EL (cell line): Measurements from ENCODE around the gene PTPRN2.

Experiments
- DNase-seq: peaks from one replicate; pipeline ENCODE4 v3.0.0-alpha.2; 2016

The PTPRN2 gene

GRCh38 chr7:158101821-158102450, 485.7 kb downstream of the PTPRN2 start:
- no peak for DNase-seq

GRCh38 chr7:158098125-158099030, 489.2 kb downstream of the PTPRN2 start:
- DNase-seq, result no peak

DNA sequence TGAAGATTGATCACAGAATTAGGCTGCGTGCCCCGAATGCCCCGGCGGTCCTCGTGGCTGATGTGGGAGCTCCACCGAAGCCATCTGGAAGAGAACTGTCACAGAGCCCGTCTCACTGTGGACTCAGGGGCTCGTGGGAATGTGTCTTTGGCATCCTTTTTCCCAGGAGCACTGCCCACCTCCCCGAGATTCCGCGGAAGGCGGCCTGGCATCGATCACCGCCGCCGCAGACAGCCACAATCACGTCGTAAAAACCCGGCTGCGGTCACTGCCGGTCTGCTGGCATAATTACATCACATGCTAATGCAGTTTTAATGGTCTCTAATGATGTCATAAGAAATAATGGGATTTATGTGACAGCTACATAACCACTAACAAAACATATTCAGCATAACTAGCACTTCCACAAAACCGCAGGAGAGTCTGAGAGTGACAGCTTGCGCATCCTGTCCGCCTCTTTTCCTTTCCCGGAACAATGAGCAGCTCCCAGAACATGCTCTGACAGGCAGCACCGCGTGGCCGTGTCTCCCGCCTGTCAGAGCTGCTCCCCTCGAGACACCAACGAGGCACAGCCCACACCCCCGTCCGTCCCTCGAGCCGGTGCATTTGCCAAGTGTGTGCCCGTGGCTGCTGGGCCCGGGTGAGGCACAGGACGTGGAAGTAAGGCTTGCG, 490.0 kb downstream of the PTPRN2 start:
- no peak for DNase-seq

GRCh38 chr7:158097106-158097452, 490.5 kb downstream of the PTPRN2 start:
- DNase-seq, result no peak

GRCh38 chr7:158096582-158096981, 491.0 kb downstream of the PTPRN2 start:
- no peak for DNase-seq

DNA sequence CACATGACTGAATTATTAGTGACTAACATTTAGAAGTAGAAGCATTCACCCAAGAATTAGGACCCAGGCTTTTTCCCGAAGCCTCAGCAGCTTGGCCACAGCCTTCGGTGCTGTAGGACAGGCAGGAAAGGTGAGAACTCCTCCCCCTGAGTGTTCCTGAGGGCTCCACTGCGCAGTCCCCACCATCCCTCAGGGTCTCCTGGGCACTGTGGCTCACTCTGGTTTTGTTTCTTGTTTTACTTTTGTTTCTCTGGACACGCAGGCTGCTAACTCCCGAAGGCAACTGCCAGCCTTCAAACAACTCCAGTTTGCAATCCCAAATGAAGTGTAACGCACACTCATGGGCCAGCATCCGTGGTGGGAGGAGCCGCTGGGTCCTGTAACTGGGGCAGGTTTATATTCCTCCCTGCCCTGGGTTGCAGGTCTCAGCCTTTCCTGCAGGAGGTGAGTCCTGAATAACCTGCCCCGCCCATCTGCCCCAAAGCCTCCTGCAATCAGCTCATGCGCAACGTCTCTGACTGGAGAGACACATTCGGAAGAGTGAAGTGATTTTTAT, 492.9 kb downstream of the PTPRN2 start:
- DNase-seq, result no peak

DNA sequence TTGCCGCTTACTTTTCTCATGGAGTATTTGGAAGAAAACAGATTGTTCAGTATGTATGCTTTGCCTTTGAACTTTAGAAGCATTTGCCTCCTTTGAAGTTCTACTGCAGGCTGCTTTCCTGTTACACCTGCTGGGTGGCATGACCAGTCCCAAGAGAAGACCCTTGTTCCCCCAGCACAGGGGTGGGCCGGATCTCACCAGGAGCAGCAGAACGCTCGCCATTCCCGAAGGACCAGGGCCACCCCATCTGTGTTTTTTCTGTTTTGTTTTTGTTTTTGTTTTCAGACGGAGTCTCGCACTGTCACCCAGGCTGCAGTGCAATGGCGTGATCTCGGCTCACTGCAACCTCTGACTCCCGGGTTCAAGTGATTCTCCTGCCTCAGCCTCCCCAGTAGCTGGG, 493.6 kb downstream of the PTPRN2 start:
- no peak for DNase-seq

- no peak for DNase-seq
Measured at GRCh38 chr7:158093156-158093796, 494.3 kb downstream of the PTPRN2 start.

DNA sequence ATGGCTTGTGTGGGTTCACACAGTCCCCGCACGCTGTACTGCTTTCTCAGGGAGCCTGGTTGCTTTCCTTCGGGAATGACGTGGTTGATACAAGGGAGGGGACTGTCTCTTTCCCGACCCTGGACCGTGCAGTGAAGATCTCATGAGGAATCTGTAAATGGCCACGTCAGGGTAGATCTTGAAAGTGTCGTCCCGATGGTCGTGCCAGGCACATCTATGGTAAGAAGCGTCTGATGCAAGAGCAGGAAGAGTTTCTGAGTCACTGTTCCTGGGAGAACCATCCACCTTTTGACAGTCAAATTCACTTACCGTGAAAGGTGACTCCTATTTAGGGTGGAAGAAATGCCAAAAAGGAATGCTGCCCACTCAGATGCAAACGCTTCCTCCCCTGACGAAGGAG, 500.4 kb downstream of the PTPRN2 start:
- no peak for DNase-seq

- no peak for DNase-seq
Measured at GRCh38 chr7:158085741-158086695, 501.6 kb downstream of the PTPRN2 start.

- DNase-seq, result no peak
Measured at GRCh38 chr7:158084555-158084954, 503.1 kb downstream of the PTPRN2 start.

- DNase-seq, result no peak
Measured at GRCh38 chr7:158083526-158084310, 503.9 kb downstream of the PTPRN2 start.

DNA sequence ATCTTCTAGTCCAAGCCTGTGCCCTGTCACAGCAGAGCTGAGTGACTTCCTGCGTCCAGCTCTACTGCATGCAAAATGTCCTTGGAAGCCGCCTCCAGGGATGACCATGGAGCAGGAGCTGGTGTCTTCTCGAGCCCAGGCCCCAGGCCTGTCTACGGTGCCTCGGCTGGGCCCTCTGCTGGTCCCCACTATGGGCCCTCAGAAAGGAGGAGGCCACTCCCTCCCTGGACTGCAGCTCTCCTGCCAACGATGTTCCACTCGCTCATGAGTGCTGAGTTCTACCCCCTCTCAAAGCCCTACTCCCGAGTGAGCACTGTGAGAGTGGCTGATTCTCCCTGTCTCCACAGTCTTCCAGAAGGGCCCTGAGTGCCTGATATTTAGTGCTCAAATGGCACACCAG, 504.9 kb downstream of the PTPRN2 start:
- DNase-seq, result no peak

GRCh38 chr7:158080899-158081445, 506.7 kb downstream of the PTPRN2 start:
- DNase-seq, result no peak

GRCh38 chr7:158077934-158078910, 509.4 kb downstream of the PTPRN2 start:
- DNase-seq, result no peak

- DNase-seq, result no peak
Measured at GRCh38 chr7:158077151-158077840, 510.3 kb downstream of the PTPRN2 start.

DNA sequence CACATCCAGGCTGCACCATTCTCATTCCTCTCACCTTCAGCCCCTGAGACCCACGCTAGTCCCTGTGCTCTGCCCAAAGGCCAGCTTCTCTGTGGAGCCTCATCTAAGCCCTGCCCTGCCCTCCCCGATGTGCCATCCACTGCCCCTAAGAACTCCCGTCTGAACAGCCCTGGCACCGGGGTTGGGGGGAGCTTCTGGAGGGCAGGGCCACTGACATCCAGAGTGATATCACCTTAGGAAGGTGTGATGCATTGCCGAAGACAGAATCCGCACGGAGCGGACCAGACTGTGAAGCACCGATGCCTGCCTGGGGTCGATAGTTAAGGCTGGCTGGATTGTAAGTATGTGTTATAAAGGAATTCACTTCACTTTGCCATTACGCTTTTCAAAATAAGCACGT, 511.0 kb downstream of the PTPRN2 start:
- no peak for DNase-seq

DNA sequence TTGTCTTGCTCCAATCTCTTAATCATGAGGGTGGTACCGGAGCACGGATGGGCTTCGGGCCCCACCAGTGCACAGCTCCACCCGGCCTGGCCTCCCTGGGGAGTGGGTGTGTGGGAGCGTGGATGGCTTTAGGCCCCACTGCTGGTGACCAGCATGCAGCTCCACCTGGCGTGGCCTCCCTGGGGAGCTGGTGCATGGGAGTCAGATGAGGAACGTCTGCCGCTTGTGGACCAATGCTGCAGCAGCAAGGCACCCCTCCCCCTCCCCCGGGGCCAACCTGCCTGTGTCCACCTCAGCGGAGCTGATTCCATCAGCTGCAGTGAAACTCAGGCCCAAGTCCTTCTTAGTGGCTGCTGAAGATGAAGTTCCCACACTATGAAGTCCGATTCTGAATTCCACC, 511.4 kb downstream of the PTPRN2 start:
- no peak for DNase-seq

DNA sequence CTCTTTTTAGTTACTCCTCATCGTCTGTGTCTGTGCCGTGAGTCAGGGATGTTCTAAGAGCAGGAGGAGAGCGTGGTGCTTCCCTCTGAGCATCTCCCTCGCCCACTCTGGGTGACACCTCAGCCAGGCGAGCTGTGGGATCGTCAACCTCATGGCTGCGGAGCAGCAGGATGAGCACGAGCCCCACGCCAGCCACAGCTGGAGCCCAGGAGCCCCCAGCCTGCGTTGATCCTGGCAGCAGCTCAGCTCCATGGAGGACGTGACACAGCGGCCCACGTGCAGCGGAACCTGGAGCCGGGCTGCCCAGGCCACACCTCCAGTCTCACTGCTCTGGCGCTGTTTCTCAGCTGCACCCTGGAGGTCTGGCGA, 512.0 kb downstream of the PTPRN2 start:
- DNase-seq, result no peak
